ENCODE data around the gene ATG2B.

GRCh38 chr14:96362965-96363750, at the start of gene ATG2B, which contains the start of gene GSKIP:
- TF ChIP-seq EZH2 (IDR thresholded peaks at IDR 0.05; ENCODE audit: borderline replicate concordance) (no peak), CTCF (IDR thresholded peaks at IDR 0.05; ENCODE audit: poor library complexity) (no peak), EZH2phosphoT487 (IDR thresholded peaks at IDR 0.05; ENCODE audit: low read depth, severe bottlenecking, unreplicated experiment) (no peak)

Data from hepatocyte (in vitro differentiated cells).